ENCODE data around the gene XAGE3. TPM values are rescaled to one million over a fixed set of nuclear protein-coding genes. Genes with fewer than 3 reads are reported as not detected.
"Not testable (repeated sequence)": the region's sequence is repeated elsewhere in the genome, so short reads cannot be mapped to it uniquely, and the experiment has no call there.

Gene XAGE3
- total and polyA plus RNA-seq, 3 experiments from 2014 or later: not detected

DNA sequence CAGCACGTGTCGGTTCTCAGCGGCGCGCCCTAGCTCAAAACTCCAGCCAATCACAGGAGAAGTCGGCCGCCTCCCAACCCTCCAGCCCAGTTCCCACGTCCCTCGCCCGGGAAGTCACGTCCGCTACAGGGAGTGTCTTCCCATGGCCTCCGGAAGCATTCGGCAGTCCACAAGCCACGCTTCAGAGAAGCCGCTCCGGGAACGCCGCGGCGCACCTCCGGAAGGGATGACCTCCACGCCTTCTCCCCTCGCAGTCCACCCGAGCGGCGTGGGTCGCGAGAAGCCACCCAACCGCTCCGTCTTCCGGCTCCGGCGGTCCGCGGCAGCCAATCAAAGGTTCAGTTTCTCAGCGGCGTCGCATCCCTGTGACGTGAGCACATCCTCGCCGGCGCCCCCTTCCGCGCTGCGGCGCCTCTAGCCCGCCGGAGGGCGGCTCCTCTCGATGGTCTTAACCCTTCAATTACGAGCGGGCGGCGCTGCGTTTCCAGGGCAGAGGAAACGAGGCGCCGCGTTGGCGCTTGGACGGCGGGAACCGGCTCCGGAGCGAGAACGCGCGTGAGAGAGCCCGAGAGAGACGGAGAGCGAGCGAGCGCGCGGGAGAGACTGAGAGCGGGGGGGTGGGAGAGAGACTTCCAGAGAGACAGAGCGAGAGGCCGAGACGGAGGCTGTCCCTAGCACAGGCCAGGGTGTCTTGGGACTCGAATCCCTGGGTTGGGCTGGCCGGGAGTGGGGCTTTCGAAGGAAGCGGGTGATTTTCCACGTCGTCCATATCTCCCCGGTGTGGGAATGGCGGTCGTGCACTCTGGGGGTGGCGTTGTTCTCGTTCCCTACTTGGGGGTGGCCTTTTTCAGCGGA, 29.2 kb upstream of the XAGE3 start, which contains the start of gene FAM156B:
Gene FAM156B (plus strand): TSS at position 476 of the 855 bp plus-strand sequence. CDS start 9,896 bp downstream, outside the sequence.
- H3K9me3 ChIP-seq (ENCODE audit: low read length); H3K36me3 ChIP-seq (ENCODE audit: insufficient read depth, low read length); H3K4me3 ChIP-seq (ENCODE audit: low read length); H3K27me3 Mint-ChIP-seq; DNase-seq; H3K36me3 Mint-ChIP-seq; H3K4me1 ChIP-seq (ENCODE audit: insufficient read depth, low read length); CTCF ChIA-PET; POLR2A ChIA-PET; H3K27me3 ChIP-seq (ENCODE audit: insufficient read depth, low read length, poor library complexity, severe bottlenecking); H3K4me3 Mint-ChIP-seq; H3K4me1 Mint-ChIP-seq; H3K9me3 Mint-ChIP-seq; H3K27ac ChIP-seq (ENCODE audit: low read depth, low read length); H3K27ac Mint-ChIP-seq: not testable (repeated sequence)

DNA sequence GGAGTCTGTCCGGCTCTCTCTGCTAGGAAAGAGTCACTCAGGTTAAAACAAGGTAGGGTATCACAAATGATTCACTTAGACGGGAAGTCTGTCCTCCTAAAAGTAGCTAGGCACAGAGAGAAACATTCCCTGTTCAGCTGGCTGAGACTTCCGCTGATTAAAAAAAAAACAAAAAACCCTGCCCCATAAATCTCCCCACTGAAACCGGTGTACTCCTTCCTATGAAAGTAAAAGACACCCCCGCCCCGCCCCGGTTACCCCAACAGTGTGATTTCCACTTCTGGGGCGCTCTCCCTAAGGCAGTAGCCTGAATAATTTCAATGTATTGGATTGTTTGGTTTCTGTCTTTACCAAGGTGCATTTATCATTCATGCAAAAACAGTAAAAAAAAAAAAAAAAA, 28.6 kb upstream of the XAGE3 start:
- H3K27me3 Mint-ChIP-seq; H3K4me3 Mint-ChIP-seq; H3K36me3 Mint-ChIP-seq; H3K27me3 ChIP-seq (ENCODE audit: insufficient read depth, low read length, poor library complexity, severe bottlenecking); H3K4me1 Mint-ChIP-seq; H3K9me3 Mint-ChIP-seq; POLR2A ChIA-PET; DNase-seq; CTCF ChIA-PET; H3K36me3 ChIP-seq (ENCODE audit: insufficient read depth, low read length); H3K27ac Mint-ChIP-seq; H3K4me3 ChIP-seq (ENCODE audit: low read length); H3K4me1 ChIP-seq (ENCODE audit: insufficient read depth, low read length); H3K27ac ChIP-seq (ENCODE audit: low read depth, low read length); H3K9me3 ChIP-seq (ENCODE audit: low read length): not testable (repeated sequence)

DNA sequence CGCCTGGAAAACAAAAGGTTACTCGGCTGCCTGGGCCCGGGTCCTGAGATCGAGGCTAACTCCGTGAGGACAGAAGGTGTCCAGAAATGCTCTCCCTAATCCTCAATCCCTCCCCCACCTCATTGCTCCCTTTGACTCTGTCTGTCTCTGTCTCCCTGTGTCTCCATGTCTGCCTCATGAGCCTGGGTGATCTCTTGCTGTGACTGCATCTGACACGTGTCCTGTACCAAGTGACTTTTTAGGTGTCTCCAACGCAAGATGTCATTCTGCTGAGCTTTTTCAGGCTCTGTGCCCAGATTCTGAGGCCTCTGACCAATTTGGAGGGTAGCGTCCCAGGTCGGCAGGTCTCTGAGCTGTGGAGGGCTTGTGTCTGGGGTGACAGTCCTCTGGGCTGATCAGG, 20.2 kb upstream of the XAGE3 start:
- CTCF ChIA-PET: not testable (repeated sequence)

DNA sequence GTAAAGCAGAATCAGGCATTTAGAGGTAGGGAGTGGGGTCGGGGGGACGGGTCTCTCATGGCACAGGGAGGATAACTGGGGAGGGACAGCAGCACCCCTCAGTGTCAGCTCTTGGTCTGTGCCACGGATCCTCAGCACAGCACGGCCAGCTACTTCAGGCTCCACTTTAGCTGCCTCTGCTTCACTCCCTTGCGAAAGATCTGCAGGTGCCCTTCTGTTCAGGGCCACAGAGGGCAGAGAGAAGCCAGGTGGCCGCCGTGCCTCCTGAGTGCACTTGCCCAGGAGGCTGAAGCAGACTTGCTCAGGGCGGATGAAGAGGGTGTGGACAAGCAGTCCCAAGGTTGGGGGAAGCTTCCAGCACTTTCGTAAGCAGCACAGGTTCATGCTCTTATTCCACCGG, 19.6 kb upstream of the XAGE3 start:
- H3K4me1 Mint-ChIP-seq; H3K9me3 Mint-ChIP-seq; H3K36me3 ChIP-seq (ENCODE audit: insufficient read depth, low read length); H3K4me3 Mint-ChIP-seq; H3K4me3 ChIP-seq (ENCODE audit: low read length); CTCF ChIA-PET; H3K4me1 ChIP-seq (ENCODE audit: insufficient read depth, low read length); POLR2A ChIA-PET; H3K27me3 ChIP-seq (ENCODE audit: insufficient read depth, low read length, poor library complexity, severe bottlenecking); H3K36me3 Mint-ChIP-seq; H3K27me3 Mint-ChIP-seq; H3K27ac Mint-ChIP-seq; H3K27ac ChIP-seq (ENCODE audit: low read depth, low read length); DNase-seq; H3K9me3 ChIP-seq (ENCODE audit: low read length): not testable (repeated sequence)

More for the DNA sequence above, 20.2 kb upstream of the XAGE3 start:
- H3K27me3 ChIP-seq (ENCODE audit: insufficient read depth, low read length, poor library complexity, severe bottlenecking); H3K27ac Mint-ChIP-seq; H3K27me3 Mint-ChIP-seq; H3K9me3 ChIP-seq (ENCODE audit: low read length); H3K4me1 Mint-ChIP-seq; H3K4me3 Mint-ChIP-seq; H3K36me3 Mint-ChIP-seq; H3K9me3 Mint-ChIP-seq; H3K4me3 ChIP-seq (ENCODE audit: low read length); DNase-seq; H3K27ac ChIP-seq (ENCODE audit: low read depth, low read length); H3K36me3 ChIP-seq (ENCODE audit: insufficient read depth, low read length); H3K4me1 ChIP-seq (ENCODE audit: insufficient read depth, low read length); POLR2A ChIA-PET: not testable (repeated sequence)

DNA sequence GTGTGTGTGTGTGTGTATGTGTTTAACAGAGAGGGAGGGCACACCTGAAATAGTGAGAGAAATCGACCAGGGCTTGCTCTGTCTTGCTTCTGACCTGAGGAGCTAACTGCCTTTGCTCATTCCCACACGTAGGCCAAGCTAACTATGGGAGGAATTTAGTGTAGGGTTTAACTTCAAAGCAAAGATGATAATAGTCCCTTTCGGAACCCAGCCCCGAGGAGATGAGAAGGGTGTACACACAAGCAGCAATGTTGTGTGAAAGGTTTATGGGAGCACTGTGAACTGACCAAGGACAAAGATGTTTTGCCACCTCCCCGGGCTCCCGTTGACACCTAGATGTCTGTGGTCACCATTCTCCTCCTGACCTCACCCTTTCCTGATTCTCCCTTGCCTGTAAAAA, 8.5 kb upstream of the XAGE3 start:
- H3K36me3 Mint-ChIP-seq; DNase-seq; CTCF ChIA-PET; H3K9me3 Mint-ChIP-seq; H3K4me3 ChIP-seq (ENCODE audit: low read length); H3K9me3 ChIP-seq (ENCODE audit: low read length); H3K4me3 Mint-ChIP-seq; H3K4me1 Mint-ChIP-seq; POLR2A ChIA-PET; H3K27ac Mint-ChIP-seq; H3K27me3 ChIP-seq (ENCODE audit: insufficient read depth, low read length, poor library complexity, severe bottlenecking); H3K4me1 ChIP-seq (ENCODE audit: insufficient read depth, low read length); H3K36me3 ChIP-seq (ENCODE audit: insufficient read depth, low read length); H3K27ac ChIP-seq (ENCODE audit: low read depth, low read length): not testable (repeated sequence)
- peaks cover 15 to 16% of the 10 kb centered on the region in 2 donors for H3K27me3 Mint-ChIP-seq

DNA sequence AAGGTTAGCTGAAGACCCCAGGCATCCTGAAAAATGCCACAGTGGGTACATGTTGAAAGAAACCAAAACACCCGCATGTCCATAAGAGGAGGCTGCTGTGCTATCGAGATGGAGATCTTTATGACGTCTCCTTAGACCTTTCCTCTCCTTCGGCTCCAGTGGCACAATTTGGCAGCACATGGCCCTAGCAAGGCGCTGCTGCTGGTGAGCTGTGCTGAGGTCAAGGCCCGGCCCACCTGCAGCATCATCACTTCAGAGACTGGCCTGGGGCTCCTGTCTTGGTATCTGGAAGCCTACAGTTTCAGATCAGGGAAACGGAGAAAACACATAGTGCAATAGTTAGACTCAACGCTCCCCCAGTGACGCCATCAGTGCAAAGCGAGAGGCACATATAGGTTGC, 7.6 kb upstream of the XAGE3 start:
- H3K27me3 ChIP-seq (ENCODE audit: insufficient read depth, low read length, poor library complexity, severe bottlenecking); H3K36me3 ChIP-seq (ENCODE audit: insufficient read depth, low read length); DNase-seq; H3K36me3 Mint-ChIP-seq; H3K27ac ChIP-seq (ENCODE audit: low read depth, low read length); H3K9me3 ChIP-seq (ENCODE audit: low read length); H3K4me1 Mint-ChIP-seq; POLR2A ChIA-PET; CTCF ChIA-PET; H3K4me3 Mint-ChIP-seq; H3K4me3 ChIP-seq (ENCODE audit: low read length); H3K4me1 ChIP-seq (ENCODE audit: insufficient read depth, low read length); H3K9me3 Mint-ChIP-seq: not testable (repeated sequence)
- Mint-ChIP-seq H3K27ac (peak overlapping the region in 1 of 8 donors; percentile 55), H3K27me3 (peaks cover 15 to 16% of the 10 kb centered on the region in 2 donors)

DNA sequence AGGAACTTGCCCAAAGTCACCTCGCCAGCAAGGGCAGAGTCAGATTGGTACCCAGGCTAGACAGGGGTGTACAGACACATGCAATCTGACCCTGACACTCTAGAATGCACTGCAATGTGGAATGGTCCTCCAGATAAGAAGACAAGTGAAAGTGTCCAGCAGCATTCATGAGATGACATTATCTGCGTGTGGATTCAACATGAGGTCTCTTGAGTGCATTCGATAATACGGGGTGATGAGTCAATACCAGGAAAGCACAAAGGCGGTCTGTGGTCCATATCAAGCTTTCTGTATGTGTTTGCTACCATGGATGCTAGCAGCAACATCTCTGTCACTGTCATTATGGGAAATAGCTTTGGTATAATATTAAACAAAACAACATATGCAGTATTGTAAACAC, 6.8 kb upstream of the XAGE3 start:
- ChIA-PET POLR2A (no interaction called here), CTCF (no interaction called here)
- H3K4me1 ChIP-seq (ENCODE audit: insufficient read depth, low read length): no peaks in the 10 kb centered on the region
- H3K27me3 ChIP-seq (ENCODE audit: insufficient read depth, low read length, poor library complexity, severe bottlenecking): no peaks in the 10 kb centered on the region
- H3K27ac ChIP-seq (ENCODE audit: low read depth, low read length): no peak overlapping the region
- Mint-ChIP-seq H3K4me3 (no peak overlapping the region), H3K9me3 (no peaks in the 10 kb centered on the region), H3K27ac (no peak overlapping the region), H3K36me3 (no peaks in the 10 kb centered on the region), H3K27me3 (peaks cover 16 to 19% of the 10 kb centered on the region in 2 donors), H3K4me1 (no peaks in the 10 kb centered on the region)
- DNase-seq: no peak
- H3K36me3 ChIP-seq (ENCODE audit: insufficient read depth, low read length): no peaks in the 10 kb centered on the region
- no peaks in the 10 kb centered on the region for H3K9me3 ChIP-seq (ENCODE audit: low read length)
- H3K4me3 ChIP-seq (ENCODE audit: low read length): no peak overlapping the region

DNA sequence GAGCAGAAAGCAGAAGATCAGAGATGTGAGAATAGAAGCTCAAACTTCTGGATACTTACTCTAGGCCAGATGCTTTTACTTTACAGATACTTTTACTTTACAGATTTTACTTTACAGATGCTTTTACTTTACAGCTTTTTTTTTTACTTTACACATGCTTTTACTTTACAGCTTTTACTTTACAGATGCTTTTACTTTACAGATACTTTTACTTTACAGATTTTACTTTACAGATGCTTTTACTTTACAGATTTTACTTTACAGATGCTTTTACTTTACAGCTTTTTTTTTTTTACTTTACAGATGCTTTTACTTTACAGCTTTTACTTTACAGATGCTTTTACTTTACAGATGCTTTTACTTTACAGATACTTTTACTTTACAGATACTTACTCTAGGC, 5.9 kb upstream of the XAGE3 start:
- peaks cover 16 to 21% of the 10 kb centered on the region in 2 donors for H3K27me3 Mint-ChIP-seq
- H3K36me3 ChIP-seq (ENCODE audit: insufficient read depth, low read length); POLR2A ChIA-PET: not testable (repeated sequence)

DNA sequence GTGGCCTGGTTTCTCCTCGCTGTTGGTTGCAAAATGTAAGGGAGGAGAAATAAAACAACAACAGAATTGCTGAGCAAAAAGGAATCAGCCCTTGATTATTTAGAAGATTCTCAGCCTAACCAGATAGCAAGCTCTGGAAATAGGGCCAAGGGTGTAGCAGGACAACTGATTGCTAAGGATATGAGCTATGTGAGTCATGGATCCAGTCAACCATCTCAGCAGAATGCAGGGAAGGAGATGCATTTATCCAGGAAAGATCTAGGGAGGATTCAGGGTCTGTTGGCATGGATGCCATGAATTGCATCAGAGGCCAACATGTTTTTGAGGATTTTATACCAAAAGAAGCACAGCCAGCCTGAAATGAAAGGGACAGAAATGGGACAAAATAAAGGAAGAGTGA, 2.2 kb upstream of the XAGE3 start:
- H3K27me3 Mint-ChIP-seq: peaks cover 1 to 12% of the 10 kb centered on the region in 2 donors
- H3K4me1 Mint-ChIP-seq: no peaks in the 10 kb centered on the region
- ChIA-PET POLR2A (no interaction called here), CTCF (no interaction called here)
- no peak overlapping the region for H3K4me3 ChIP-seq (ENCODE audit: low read length)
- H3K36me3 ChIP-seq (ENCODE audit: insufficient read depth, low read length): no peaks in the 10 kb centered on the region
- DNase-seq: no peak
- H3K9me3 ChIP-seq (ENCODE audit: low read length): no peaks in the 10 kb centered on the region
- no peak overlapping the region for H3K27ac ChIP-seq (ENCODE audit: low read depth, low read length)
- H3K36me3 Mint-ChIP-seq: no peaks in the 10 kb centered on the region
- H3K27me3 ChIP-seq (ENCODE audit: insufficient read depth, low read length, poor library complexity, severe bottlenecking): no peaks in the 10 kb centered on the region
- no peaks in the 10 kb centered on the region for H3K9me3 Mint-ChIP-seq
- no peak overlapping the region for H3K4me3 Mint-ChIP-seq
- no peaks in the 10 kb centered on the region for H3K4me1 ChIP-seq (ENCODE audit: insufficient read depth, low read length)
- no peak overlapping the region for H3K27ac Mint-ChIP-seq

More for the DNA sequence above, 5.9 kb upstream of the XAGE3 start:
- H3K9me3 ChIP-seq (ENCODE audit: low read length); H3K36me3 Mint-ChIP-seq; H3K27ac Mint-ChIP-seq; H3K4me1 Mint-ChIP-seq; DNase-seq; CTCF ChIA-PET; H3K4me1 ChIP-seq (ENCODE audit: insufficient read depth, low read length); H3K4me3 Mint-ChIP-seq; H3K27me3 ChIP-seq (ENCODE audit: insufficient read depth, low read length, poor library complexity, severe bottlenecking); H3K4me3 ChIP-seq (ENCODE audit: low read length); H3K27ac ChIP-seq (ENCODE audit: low read depth, low read length); H3K9me3 Mint-ChIP-seq: not testable (repeated sequence)
